ENCODE measurements around the gene SIK3.

- TF ChIP-seq CTCF (IDR thresholded peaks at IDR 0.05) (no peak), EZH2phosphoT487 (IDR thresholded peaks at IDR 0.05) (no peak), EZH2 (IDR thresholded peaks at IDR 0.05) (no peak)
These were observed 15.0 kb downstream of the SIK3 start for GRCh38 chr11:117083011-117083935.

Measured in neural progenitor cell (in vitro differentiated cells).